GM13976 (cell line): Measurements from ENCODE around the gene GSTA4.

ENCODE experiments used
- DNase-seq: peaks from one replicate; pipeline ENCODE4 v3.0.0; 2012; ENCODE audit warnings: low spot score
- in situ Hi-C: fragments of 300-500 bp; cut with MboI; formaldehyde crosslinking; loops from one replicate; pipeline ENCODE4 v1.12.0; 2022; ENCODE audit warnings: low sequenced_read_pairs, mixed read lengths, inconsistent platforms; ENCODE audit not compliant: unreplicated experiment
- TF ChIP-seq, protein P1 (sequence below): IDR thresholded peaks from 2 replicates; pipeline ENCODE4 v1.5.1; 2012; ENCODE audit warnings: borderline replicate concordance, mild to moderate bottlenecking; ENCODE audit not compliant: insufficient read depth; ENCODE audit errors: extremely low read depth, missing control alignments, control extremely low read depth

Gene GSTA4

GRCh38 chr6:52931351-52931750 is 63.7 kb downstream of the GSTA4 start:
- DNase-seq, result no peak
- TF ChIP-seq, protein P1, sequence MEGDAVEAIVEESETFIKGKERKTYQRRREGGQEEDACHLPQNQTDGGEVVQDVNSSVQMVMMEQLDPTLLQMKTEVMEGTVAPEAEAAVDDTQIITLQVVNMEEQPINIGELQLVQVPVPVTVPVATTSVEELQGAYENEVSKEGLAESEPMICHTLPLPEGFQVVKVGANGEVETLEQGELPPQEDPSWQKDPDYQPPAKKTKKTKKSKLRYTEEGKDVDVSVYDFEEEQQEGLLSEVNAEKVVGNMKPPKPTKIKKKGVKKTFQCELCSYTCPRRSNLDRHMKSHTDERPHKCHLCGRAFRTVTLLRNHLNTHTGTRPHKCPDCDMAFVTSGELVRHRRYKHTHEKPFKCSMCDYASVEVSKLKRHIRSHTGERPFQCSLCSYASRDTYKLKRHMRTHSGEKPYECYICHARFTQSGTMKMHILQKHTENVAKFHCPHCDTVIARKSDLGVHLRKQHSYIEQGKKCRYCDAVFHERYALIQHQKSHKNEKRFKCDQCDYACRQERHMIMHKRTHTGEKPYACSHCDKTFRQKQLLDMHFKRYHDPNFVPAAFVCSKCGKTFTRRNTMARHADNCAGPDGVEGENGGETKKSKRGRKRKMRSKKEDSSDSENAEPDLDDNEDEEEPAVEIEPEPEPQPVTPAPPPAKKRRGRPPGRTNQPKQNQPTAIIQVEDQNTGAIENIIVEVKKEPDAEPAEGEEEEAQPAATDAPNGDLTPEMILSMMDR, result no peak
- in situ Hi-C loops, result no loop called here

DNA sequence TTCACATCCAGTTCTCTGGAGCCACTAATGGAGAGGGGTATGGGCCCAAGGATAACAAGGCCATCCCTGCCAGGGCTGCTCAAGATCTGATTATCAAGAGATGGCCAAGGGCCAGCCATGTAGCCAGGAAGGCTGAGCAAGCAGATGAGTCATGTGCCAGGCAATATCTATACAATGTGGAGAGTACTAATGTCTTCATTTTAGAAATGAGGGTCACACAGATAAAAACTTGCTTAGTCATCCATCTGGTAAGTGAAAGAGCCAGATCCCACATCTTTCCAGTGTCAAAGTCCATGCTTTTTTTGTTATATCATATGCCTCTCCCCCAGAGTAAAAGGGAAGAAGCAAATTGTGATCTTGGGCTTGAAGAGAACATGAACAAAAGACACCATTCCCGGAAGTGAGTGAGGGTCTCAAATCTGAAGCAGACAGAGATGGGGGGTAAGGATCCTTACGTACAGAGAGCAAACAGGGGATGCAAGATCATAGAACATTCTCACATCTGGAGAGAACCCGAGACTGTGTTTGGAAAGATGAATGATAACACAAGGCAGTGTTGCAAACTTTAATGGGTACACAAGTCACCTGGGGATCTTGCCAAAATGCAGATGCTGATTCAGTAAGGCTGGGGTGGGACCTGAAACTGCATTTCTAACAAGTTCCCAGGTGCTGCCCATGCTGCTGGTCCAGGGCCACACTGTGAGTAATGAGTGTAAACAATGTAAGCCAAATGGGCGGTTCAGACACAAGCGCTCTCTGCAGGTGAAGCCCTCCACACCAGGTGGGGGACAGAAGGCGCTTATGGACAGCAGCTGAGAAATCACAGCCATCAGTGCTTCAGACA is 65.5 kb downstream of the GSTA4 start:
- DNase-seq, result no peak
- in situ Hi-C loops, result no loop called here
- TF ChIP-seq, protein P1, result no peak
